ENCODE results near the gene LMOD1. TPM values are rescaled to one million over a fixed set of nuclear protein-coding genes. Genes with fewer than 3 reads are reported as not detected.

The LMOD1 gene
- total and polyA plus RNA-seq, 2 of the 8 experiments (the other 6 are each of a cell fraction or from before 2014, with no cell fraction given) = 0.77 to 1.4 TPM

- no peak for TF ChIP-seq CREB1 (IDR thresholded peaks at IDR 0.05)
Observed at GRCh38 chr1:201895120-201895665, 51.2 kb downstream of the LMOD1 start (continued).
